ENCODE measurements around the gene DAAM1.
A peak's percentile ranks its signal among the peaks of the same experiment; 100 is the strongest.

Gene DAAM1

GRCh38 chr14:59199205-59199604 lies 10.7 kb downstream of the DAAM1 start:
- no peak overlapping the region for H3K27ac ChIP-seq
- TF ChIP-seq CTCF (conservative IDR thresholded peaks at IDR 0.05): no peak

GRCh38 chr14:59199614-59200013 lies 11.1 kb downstream of the DAAM1 start:
- H3K27ac ChIP-seq: no peak overlapping the region
- no peak for TF ChIP-seq CTCF (conservative IDR thresholded peaks at IDR 0.05)

GRCh38 chr14:59200195-59200594 lies 11.7 kb downstream of the DAAM1 start:
- no peak overlapping the region for H3K27ac ChIP-seq
- TF ChIP-seq CTCF (conservative IDR thresholded peaks at IDR 0.05): no peak

GRCh38 chr14:59202031-59202430 lies 13.6 kb downstream of the DAAM1 start:
- no peak for TF ChIP-seq CTCF (conservative IDR thresholded peaks at IDR 0.05)
- H3K27ac ChIP-seq: peak overlapping the region; percentile 62; the same call in 1 of the 2 replicates

- TF ChIP-seq CTCF (conservative IDR thresholded peaks at IDR 0.05): no peak
- peak overlapping the region; percentile 62 for H3K27ac ChIP-seq
These were observed 15.8 kb downstream of the DAAM1 start for GRCh38 chr14:59204305-59204704.

GRCh38 chr14:59206892-59207291 lies 18.4 kb downstream of the DAAM1 start:
- TF ChIP-seq CTCF (conservative IDR thresholded peaks at IDR 0.05): no peak
- no peak overlapping the region for H3K27ac ChIP-seq

- no peak for TF ChIP-seq CTCF (conservative IDR thresholded peaks at IDR 0.05)
- H3K27ac ChIP-seq: no peak overlapping the region
These were observed 19.1 kb downstream of the DAAM1 start for GRCh38 chr14:59207506-59207933.

Measured in VCaP (cell line).